Heart right ventricle (tissue), 16 donors: ENCODE results near the gene KRT76. TPM values are rescaled to one million over a fixed set of nuclear protein-coding genes. Genes with fewer than 3 reads are reported as not detected.

ENCODE experiments used
- ATAC-seq, 8 donors: fragments of 200-7000 bp; cut with Tn5 transposase; one replicate each; pipeline ENCODE4 v1.9.1; 2020; ENCODE audit warnings: mild to moderate bottlenecking in 8 of 8, moderate library complexity in 8 of 8, moderate number of reproducible peaks in 1 of 8
- DNase-seq, 2 donors: peaks; one replicate each; pipeline ENCODE4 v3.0.0-alpha.2; 2020
- H3K27ac ChIP-seq, 10 donors: fragments of 200-600 bp; sonication (generic) in 2 of 10; one replicate each; pipeline versions ENCODE4 v1.5.0 to v1.8.0; 2020 to 2022; ENCODE audit warnings: mild to moderate bottlenecking in 3 of 10
- H3K27me3 ChIP-seq, 7 donors: fragments of 200-600 bp; one replicate each; pipeline ENCODE4 v1.8.0; 2021 to 2022; ENCODE audit warnings: mild to moderate bottlenecking in 2 of 7
- H3K36me3 ChIP-seq, 9 donors: fragments of 200-600 bp; sonication (generic) in 1 of 9; one replicate each; pipeline versions ENCODE4 v1.5.0 to v1.8.0; 2020 to 2022; ENCODE audit warnings: mild to moderate bottlenecking in 2 of 9
- H3K4me1 ChIP-seq, 9 donors: fragments of 200-600 bp; sonication (generic) in 1 of 9; one replicate each; pipeline versions ENCODE4 v1.5.0 to v1.8.0; 2020 to 2022; ENCODE audit warnings: mild to moderate bottlenecking in 4 of 9
- H3K4me3 ChIP-seq, 10 donors: fragments of 200-600 bp; sonication (generic) in 2 of 10; one replicate each; pipeline versions ENCODE4 v1.5.0 to v1.8.0; 2020 to 2022; ENCODE audit warnings: mild to moderate bottlenecking in 7 of 10, moderate library complexity in 2 of 10
- H3K9me3 ChIP-seq, 11 donors: fragments of 200-600 bp in 10 of 11; sonication (generic) in 2 of 11; one replicate each; pipeline versions ENCODE4 v1.5.0 to v1.8.0; 2013 to 2022; ENCODE audit warnings: mild to moderate bottlenecking in 2 of 11, control low read depth in 1 of 11, moderate library complexity in 1 of 11
- WGBS, 2 donors: extraction: QIAGEN DNeasy Blood & Tissue Kit; methylation state at CpG; one replicate each; pipeline ENCODE4 v1.1.7; 2013; ENCODE audit warnings: inconsistent platforms in 1 of 2; 5-methylcytosine and 5-hydroxymethylcytosine counted together
- intact Hi-C, 10 donors: fragments of 100-400 bp; cut with DNase I; formaldehyde crosslinking; loops; one replicate each; pipeline versions ENCODE4 v1.11.1 to v1.14.2; 2022
- polyA plus RNA-seq, 2 donors: library from polyadenylated mRNA; stranded (reverse); fragments of 200-250 nt; gene quantifications; one replicate each; pipeline ENCODE4 v1.2.3, GENCODE V29; 2013
- total RNA-seq, 10 donors: library from RNA; stranded (reverse); fragmentation: NEBNext Ultra II Directional in 3 of 10; extraction: Animal tissue kit (Norgen Biotek cat#: 25700) in 3 of 10; gene quantifications; one replicate each; pipeline versions ENCODE4 v1.2.1 to v1.2.4, GENCODE V29; 2021 to 2023
- TF ChIP-seq, protein P1 (sequence below), 9 donors: fragments of 200-600 bp; sonication (generic) in 2 of 9; IDR thresholded peaks; one replicate each; pipeline versions ENCODE4 v1.5.0 to v1.8.0; 2021 to 2022; ENCODE audit warnings: antibody characterized with exemption in 9 of 9, mild to moderate bottlenecking in 5 of 9, moderate library complexity in 1 of 9
- donor health status: Arrhythmogenic right ventricular cardiomyopathy.
- donor health status: ischemic (EF 13 %, LVEDD 7.1; RV severe dilation, severe dysfunction).
- donor health status: healthy with polysubstance abuse.
- donor health status: DM: no; HTN: yes; CAD: no.
- donor health status: DM: no; HTN: no; CAD: no.
- donor health status: ischemic (EF 25% LVEDD 6.9; RV normal size, moderate dysfunction).
- donor health status: ischemic (EF 25% LVEDD 5.7; RV mildly dilated, moderate dysfunction).
- donor health status: healthy.
- donor health status: DM: yes; HTN: yes; CAD: no.
- donor health status: Ischemic cardiomyopathy.
- donor health status: ischemic (EF 35%, LVEDD 5.7; RV mildly dilated, moderate dysfunction).
- donor health status: nonischemic (EF 11% LVEDD 7.7; RV severe dilation, severe dysfunction).
- donor health status: DM: yes; HTN: yes; CAD: no.
- donor health status: PGD.
- donor health status: ischemic (EF 29% LVEDD 5.4; RV normal size, mild dysfunction).
- donor health status: nonischemic (EF 23%, LVEDD 6.1; RV moderate dilation, normal function).

Gene KRT76
- total and polyA plus RNA-seq, 12 donors = not detected

GRCh38 chr12:52798003-52798670 lies 21.0 kb upstream of the KRT76 start:
- intact Hi-C loops = no loop called here
- H3K9me3 ChIP-seq = no peaks in the 10 kb centered on the region
- no peaks in the 10 kb centered on the region for H3K36me3 ChIP-seq
- H3K27me3 ChIP-seq = peaks cover 0 to 21% (median 8%) of the 10 kb centered on the region in 7 donors
- WGBS, 2 donors = 86 to 87% methylated on average over 4 of the region's 4 CpGs
- H3K4me1 ChIP-seq = no peaks in the 10 kb centered on the region
- ATAC-seq = no peak
- TF ChIP-seq, protein P1, sequence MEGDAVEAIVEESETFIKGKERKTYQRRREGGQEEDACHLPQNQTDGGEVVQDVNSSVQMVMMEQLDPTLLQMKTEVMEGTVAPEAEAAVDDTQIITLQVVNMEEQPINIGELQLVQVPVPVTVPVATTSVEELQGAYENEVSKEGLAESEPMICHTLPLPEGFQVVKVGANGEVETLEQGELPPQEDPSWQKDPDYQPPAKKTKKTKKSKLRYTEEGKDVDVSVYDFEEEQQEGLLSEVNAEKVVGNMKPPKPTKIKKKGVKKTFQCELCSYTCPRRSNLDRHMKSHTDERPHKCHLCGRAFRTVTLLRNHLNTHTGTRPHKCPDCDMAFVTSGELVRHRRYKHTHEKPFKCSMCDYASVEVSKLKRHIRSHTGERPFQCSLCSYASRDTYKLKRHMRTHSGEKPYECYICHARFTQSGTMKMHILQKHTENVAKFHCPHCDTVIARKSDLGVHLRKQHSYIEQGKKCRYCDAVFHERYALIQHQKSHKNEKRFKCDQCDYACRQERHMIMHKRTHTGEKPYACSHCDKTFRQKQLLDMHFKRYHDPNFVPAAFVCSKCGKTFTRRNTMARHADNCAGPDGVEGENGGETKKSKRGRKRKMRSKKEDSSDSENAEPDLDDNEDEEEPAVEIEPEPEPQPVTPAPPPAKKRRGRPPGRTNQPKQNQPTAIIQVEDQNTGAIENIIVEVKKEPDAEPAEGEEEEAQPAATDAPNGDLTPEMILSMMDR (IDR thresholded peaks at IDR 0.05) = no peak
- H3K27ac ChIP-seq = no peak overlapping the region
- H3K4me3 ChIP-seq = no peak overlapping the region
- no peak for DNase-seq

GRCh38 chr12:52797529-52797894 lies 20.4 kb upstream of the KRT76 start:
- ATAC-seq (no peak), DNase-seq (no peak)
- Histone ChIP-seq H3K4me1 (no peaks in the 10 kb centered on the region), H3K36me3 (no peaks in the 10 kb centered on the region), H3K27ac (no peak overlapping the region), H3K27me3 (peaks cover 0 to 27% (median 8%) of the 10 kb centered on the region in 7 donors), H3K4me3 (no peak overlapping the region), H3K9me3 (no peaks in the 10 kb centered on the region)
- TF ChIP-seq, protein P1 (IDR thresholded peaks at IDR 0.05) = no peak
- intact Hi-C loops = no loop called here

- Histone ChIP-seq H3K27ac (no peak overlapping the region), H3K36me3 (no peaks in the 10 kb centered on the region), H3K4me1 (no peaks in the 10 kb centered on the region), H3K9me3 (no peaks in the 10 kb centered on the region), H3K4me3 (no peak overlapping the region), H3K27me3 (peaks cover 0 to 33% (median 9%) of the 10 kb centered on the region in 7 donors)
- intact Hi-C loops = no loop called here
- WGBS, 2 donors = 77 to 78% methylated on average over 3 of the region's 3 CpGs
- ATAC-seq (no peak), DNase-seq (no peak)
- TF ChIP-seq, protein P1 (IDR thresholded peaks at IDR 0.05) = no peak
These were observed 19.8 kb upstream of the KRT76 start for GRCh38 chr12:52796839-52797528.

- Histone ChIP-seq H3K36me3 (no peaks in the 10 kb centered on the region), H3K4me3 (no peak overlapping the region), H3K4me1 (no peaks in the 10 kb centered on the region), H3K27ac (no peak overlapping the region), H3K27me3 (peaks cover 0 to 38% (median 15%) of the 10 kb centered on the region in 7 donors), H3K9me3 (no peaks in the 10 kb centered on the region)
- intact Hi-C loops = no loop called here
- 94 to 97% methylated on average over 3 of the region's 3 CpGs for WGBS, 2 donors
- ATAC-seq (no peak), DNase-seq (no peak)
- TF ChIP-seq, protein P1 (IDR thresholded peaks at IDR 0.05) = no peak
These were observed 19.3 kb upstream of the KRT76 start for GRCh38 chr12:52796429-52796794.
